Pancreas (tissue), 10 donors: ENCODE measurements around the gene MKNK2. TPM values are rescaled to one million over a fixed set of nuclear protein-coding genes. Genes with fewer than 3 reads are reported as not detected.
A peak's percentile ranks its signal among the peaks of the same experiment; 100 is the strongest.

Experiments used
- ATAC-seq, 4 donors: fragments of 200-7000 bp; cut with Tn5 transposase; one replicate each; pipeline versions ENCODE4 v1.8.0 to v1.9.1; 2020; ENCODE audit warnings: mild to moderate bottlenecking in 4 of 4, moderate library complexity in 4 of 4
- DNase-seq, 6 donors: peaks; one replicate each; pipeline ENCODE4 v3.0.0-alpha.2; 2020
- FAIRE-seq: peaks from 2 replicates; lab custom pipeline; 2012; peaks lifted over from hg19 to GRCh38; lab: Jason Lieb, UNC
- H3K27ac ChIP-seq, 4 donors: fragments of 200-600 bp; sonication (generic); 1 replicate in 3 of 4; 2 replicates in 1 of 4; pipeline versions ENCODE4 v1.5.0 to v1.8.0; 2020
- H3K27me3 ChIP-seq, 4 donors: fragments of 200-600 bp; one replicate each; pipeline ENCODE4 v1.8.0; 2021
- H3K36me3 ChIP-seq, 3 donors: fragments of 200-600 bp; sonication (generic) in 1 of 3; one replicate each; pipeline versions ENCODE4 v1.5.0 to v1.8.0; 2020 to 2021
- H3K4me1 ChIP-seq, 3 donors: fragments of 200-600 bp; one replicate each; pipeline ENCODE4 v1.8.0; 2021
- H3K4me3 ChIP-seq, 4 donors: fragments of 200-600 bp; sonication (generic) in 2 of 4; one replicate each; pipeline versions ENCODE4 v1.5.0 to v1.8.0; 2020 to 2021
- H3K9me3 ChIP-seq, 4 donors: fragments of 200-600 bp; one replicate each; pipeline ENCODE4 v1.8.0; 2021
- WGBS, 2 donors: extraction: QIAGEN DNeasy Blood & Tissue Kit; methylation state at CpG; one replicate each; pipeline ENCODE4 v1.1.7; 2013; 5-methylcytosine and 5-hydroxymethylcytosine counted together
- intact Hi-C, 3 donors: fragments of 100-400 bp; cut with DNase I; formaldehyde crosslinking; loops; one replicate each; pipeline versions ENCODE4 v1.11.1 to v1.14.2; 2022
- polyA plus RNA-seq, 2 donors: library from polyadenylated mRNA; stranded (reverse); fragments of 200-250 nt; gene quantifications; one replicate each; pipeline ENCODE4 v1.2.3, GENCODE V29; 2013
- total RNA-seq, 6 donors: library from RNA; stranded (reverse); fragmentation: NEBNext Ultra II Directional in 4 of 6; extraction: Animal tissue kit (Norgen Biotek cat#: 25700) in 4 of 6; gene quantifications; one replicate each; pipeline versions ENCODE4 v1.2.1 to v1.2.4, GENCODE V29; 2021 to 2023
- TF ChIP-seq, protein P1 (sequence below), 4 donors: fragments of 200-600 bp; sonication (generic) in 3 of 4; IDR thresholded peaks; one replicate each; pipeline versions ENCODE4 v1.5.0 to v1.8.0; 2021; ENCODE audit warnings: antibody characterized with exemption in 4 of 4
- donor health status: healthy with polysubstance abuse.
- donor health status: DM: no; HTN: no; CAD: no; lungs with moderate emphysema.
- donor health status: DM: no; HTN: no; CAD: no.
- donor health status: control.
- donor health status: control.
- donor health status: Bipolar disorder and iron deficiency.
- donor health status: DM: yes; HTN: yes; CAD: no.
- donor health status: DM: no; HTN: no; CAD: no.
- donor health status: DM: no; HTN: no; CAD: no.
- donor health status: DM: yes; HTN: yes; CAD: no.

MKNK2 gene
- total and polyA plus RNA-seq, 8 donors, result 102 to 446 (median 239) TPM

DNA sequence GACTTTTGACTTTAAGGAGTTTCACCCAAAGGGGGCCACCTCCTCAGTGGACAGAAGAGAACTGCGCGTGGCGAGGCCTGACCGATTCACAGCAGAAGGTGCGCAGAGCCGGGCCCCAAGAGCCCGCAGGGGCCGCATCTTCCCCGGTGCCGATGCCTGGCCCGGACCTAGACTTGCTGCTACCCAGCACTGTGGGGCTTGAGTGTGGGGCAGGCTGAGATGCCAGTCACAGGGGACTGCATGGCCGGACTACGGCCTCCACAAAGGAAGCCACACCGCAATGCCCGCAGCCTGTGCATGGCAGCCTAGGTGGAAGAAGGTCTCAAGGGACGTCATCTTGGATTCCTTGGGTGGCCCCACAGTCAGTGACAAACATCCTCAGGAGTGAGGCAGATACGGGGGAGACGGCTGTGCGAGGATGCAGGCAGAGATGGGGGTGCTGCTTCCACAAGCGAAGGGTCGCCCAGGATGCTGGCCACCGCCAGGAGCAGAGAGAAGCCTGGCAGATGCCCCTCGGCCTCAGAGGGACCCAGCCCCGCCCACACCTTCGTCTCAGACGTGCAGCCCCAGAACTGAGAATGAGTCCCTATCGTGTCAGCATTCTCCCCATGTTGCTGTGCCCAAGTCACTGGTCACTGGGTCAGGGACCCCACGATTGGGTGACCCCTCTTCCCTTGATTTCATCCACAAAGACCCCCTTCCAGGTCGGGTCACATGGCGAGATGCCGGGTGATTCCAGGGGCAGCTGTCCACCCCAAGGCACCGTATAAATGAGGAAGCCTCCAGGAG, 28.2 kb upstream of the MKNK2 start:
- no peak for ATAC-seq
- TF ChIP-seq, protein P1, sequence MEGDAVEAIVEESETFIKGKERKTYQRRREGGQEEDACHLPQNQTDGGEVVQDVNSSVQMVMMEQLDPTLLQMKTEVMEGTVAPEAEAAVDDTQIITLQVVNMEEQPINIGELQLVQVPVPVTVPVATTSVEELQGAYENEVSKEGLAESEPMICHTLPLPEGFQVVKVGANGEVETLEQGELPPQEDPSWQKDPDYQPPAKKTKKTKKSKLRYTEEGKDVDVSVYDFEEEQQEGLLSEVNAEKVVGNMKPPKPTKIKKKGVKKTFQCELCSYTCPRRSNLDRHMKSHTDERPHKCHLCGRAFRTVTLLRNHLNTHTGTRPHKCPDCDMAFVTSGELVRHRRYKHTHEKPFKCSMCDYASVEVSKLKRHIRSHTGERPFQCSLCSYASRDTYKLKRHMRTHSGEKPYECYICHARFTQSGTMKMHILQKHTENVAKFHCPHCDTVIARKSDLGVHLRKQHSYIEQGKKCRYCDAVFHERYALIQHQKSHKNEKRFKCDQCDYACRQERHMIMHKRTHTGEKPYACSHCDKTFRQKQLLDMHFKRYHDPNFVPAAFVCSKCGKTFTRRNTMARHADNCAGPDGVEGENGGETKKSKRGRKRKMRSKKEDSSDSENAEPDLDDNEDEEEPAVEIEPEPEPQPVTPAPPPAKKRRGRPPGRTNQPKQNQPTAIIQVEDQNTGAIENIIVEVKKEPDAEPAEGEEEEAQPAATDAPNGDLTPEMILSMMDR (IDR thresholded peaks at IDR 0.05), result no peak
- WGBS, 2 donors, result 93 to 94% methylated on average over 32 of the region's 32 CpGs
- Histone ChIP-seq H3K27me3 (no peaks in the 10 kb centered on the region), H3K4me3 (no peak overlapping the region), H3K4me1 (no peaks in the 10 kb centered on the region), H3K27ac (no peak overlapping the region), H3K9me3 (no peaks in the 10 kb centered on the region), H3K36me3 (peaks cover 0 to 22% (median 0%) of the 10 kb centered on the region in 3 donors)
- DNase-seq, result no peak
- intact Hi-C loops, result loop anchor here in 1 of 3 donors (10.0 kb wide), 1 partner anchor 184 kb away; no protein-coding TSS in a partner anchor
- no peak for FAIRE-seq

DNA sequence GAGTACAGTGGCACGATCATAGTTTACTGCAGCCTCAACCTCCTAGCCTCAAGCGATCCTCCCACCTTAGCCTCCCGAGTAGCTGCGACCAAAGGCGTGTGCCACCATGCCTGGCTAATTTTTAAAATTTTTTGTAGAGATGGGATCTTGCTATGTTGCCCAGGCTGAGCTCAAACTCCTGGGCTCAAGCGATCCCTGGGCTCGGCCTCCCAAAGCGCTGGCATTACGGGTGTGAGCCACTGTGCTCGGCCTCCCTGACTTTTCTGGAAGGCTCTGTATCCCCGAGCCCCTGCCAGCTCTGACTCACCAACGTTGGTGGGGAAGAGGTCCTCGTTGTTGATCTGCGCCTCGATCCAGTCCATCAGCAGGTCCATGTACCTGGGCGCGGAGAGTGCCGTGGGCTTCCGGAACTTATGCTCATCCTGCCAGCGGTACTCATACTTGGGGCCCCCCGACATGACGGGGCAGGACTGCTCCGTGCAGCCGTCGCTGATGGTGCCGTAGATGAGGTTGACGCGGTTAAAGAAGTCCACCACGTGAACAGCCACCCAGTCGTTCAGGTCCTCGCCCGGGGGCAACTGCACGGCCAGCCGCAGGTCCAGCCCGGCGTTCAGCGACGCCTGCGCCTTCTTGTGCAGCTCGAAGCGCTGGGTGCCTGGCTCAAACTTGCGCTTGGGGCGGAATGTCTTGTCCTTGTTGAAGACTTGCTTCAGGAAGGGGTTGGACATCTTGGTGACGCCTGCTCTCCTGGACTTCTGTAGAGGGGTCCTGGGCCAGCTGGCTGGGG, 27.0 kb upstream of the MKNK2 start:
- no peaks in the 10 kb centered on the region for H3K4me1 ChIP-seq

DNA sequence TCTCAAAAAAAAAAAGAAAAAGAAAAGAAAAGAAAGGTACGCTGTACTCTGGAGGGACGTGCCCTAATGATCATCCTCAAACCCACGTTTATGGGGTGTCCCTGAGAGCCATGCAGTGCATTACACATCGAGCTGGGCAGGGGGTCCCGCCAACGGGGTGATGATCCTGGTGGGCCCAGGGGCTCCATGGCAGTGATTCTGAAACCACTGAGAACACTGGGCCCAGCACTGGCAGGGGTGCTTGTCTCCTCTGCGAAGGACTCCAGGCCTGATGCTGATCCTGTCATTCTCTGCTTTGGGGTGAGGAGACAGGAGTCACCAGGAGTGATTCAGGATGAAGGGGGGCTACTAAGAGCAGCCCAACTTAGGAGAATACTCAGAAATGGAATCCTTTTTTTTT, 26.4 kb upstream of the MKNK2 start:
- FAIRE-seq, result no peak
- H3K36me3 ChIP-seq, result peaks cover 0 to 26% (median 0%) of the 10 kb centered on the region in 3 donors

More for the DNA sequence above, 27.0 kb upstream of the MKNK2 start:
- 95 to 97% methylated on average over 44 of the region's 44 CpGs for WGBS, 2 donors
- TF ChIP-seq, protein P1 (IDR thresholded peaks at IDR 0.05), result no peak
- H3K27me3 ChIP-seq, result no peaks in the 10 kb centered on the region
- H3K36me3 ChIP-seq, result peaks cover 0 to 23% (median 0%) of the 10 kb centered on the region in 3 donors
- DNase-seq, result no peak
- no peak for FAIRE-seq
- no peak overlapping the region for H3K4me3 ChIP-seq
- intact Hi-C loops, result loop anchor here in 1 of 3 donors (10.0 kb wide), 1 partner anchor 183 kb away; no protein-coding TSS in a partner anchor
- H3K27ac ChIP-seq, result no peak overlapping the region
- no peak for ATAC-seq
- H3K9me3 ChIP-seq, result no peaks in the 10 kb centered on the region

DNA sequence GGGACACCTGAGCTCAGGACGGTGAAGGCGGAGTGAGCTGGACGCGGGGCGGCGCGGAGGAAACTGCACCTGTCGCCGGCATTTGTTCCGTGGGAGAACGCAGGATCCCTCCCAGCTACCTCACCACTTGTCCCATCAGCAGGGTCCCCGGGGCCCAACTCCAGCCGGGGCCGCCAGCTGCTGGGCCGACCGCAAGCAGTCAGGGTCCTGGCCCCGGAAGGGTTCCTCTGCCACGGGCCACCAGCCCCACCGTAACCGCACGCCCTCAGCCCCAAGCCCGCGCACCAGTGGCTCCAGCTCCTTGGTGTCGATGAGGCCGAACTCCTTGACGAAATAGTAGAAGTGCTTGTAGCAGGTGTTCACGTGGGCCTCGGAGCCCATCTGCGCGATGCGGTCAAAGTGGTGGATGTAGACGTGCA, 25.5 kb upstream of the MKNK2 start:
- Histone ChIP-seq H3K36me3 (peaks cover 0 to 33% (median 0%) of the 10 kb centered on the region in 3 donors), H3K27ac (no peak overlapping the region), H3K27me3 (no peaks in the 10 kb centered on the region), H3K4me1 (no peaks in the 10 kb centered on the region), H3K9me3 (no peaks in the 10 kb centered on the region), H3K4me3 (no peak overlapping the region)
- intact Hi-C loops, result loop anchor here in 1 of 3 donors (10.0 kb wide), 1 partner anchor 182 kb away; no protein-coding TSS in a partner anchor
- WGBS, 2 donors, result 96 to 97% methylated on average over 32 of the region's 32 CpGs
- DNase-seq (peak in 1 of 6 donors; percentile 21), FAIRE-seq (no peak), ATAC-seq (no peak)
- TF ChIP-seq, protein P1 (IDR thresholded peaks at IDR 0.05), result no peak

More for the DNA sequence above, 26.4 kb upstream of the MKNK2 start:
- Histone ChIP-seq H3K4me1 (no peaks in the 10 kb centered on the region), H3K27me3 (no peaks in the 10 kb centered on the region), H3K4me3 (no peak overlapping the region), H3K9me3 (no peaks in the 10 kb centered on the region), H3K27ac (no peak overlapping the region)
- TF ChIP-seq, protein P1 (IDR thresholded peaks at IDR 0.05), result no peak
- intact Hi-C loops, result loop anchor here in 1 of 3 donors (10.0 kb wide), 1 partner anchor 183 kb away; no protein-coding TSS in a partner anchor
- DNase-seq (no peak), ATAC-seq (no peak)
- 91 to 92% methylated on average over 7 of the region's 7 CpGs for WGBS, 2 donors
